ENCODE results near the gene ITGA4. TPM values are rescaled to one million over a fixed set of nuclear protein-coding genes. Genes with fewer than 3 reads are reported as not detected.

ITGA4 gene
- total RNA-seq, 1 donor from 2014 or later = 104 TPM

DNA sequence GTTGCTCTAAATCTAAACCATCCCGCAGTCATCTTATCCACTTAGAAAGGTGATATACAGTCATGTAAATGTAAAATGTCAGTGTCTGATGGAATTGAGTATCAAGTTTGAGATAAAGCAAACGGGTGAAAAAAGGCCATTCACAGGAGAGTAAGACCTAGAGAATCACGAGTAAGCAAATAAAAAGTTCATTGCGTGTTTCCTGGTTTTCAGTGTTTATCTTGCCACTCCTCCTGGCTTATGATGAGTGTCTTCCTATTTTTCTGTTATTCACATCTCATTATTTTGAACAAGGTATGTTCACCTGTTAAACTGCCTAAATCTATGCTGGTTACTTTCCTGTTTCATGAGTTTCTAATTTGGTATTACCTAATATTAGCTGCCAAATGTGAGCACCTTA lies 68.8 kb downstream of the ITGA4 start:
- CTCF ChIA-PET = no interaction called here
- TF ChIP-seq, protein P1, sequence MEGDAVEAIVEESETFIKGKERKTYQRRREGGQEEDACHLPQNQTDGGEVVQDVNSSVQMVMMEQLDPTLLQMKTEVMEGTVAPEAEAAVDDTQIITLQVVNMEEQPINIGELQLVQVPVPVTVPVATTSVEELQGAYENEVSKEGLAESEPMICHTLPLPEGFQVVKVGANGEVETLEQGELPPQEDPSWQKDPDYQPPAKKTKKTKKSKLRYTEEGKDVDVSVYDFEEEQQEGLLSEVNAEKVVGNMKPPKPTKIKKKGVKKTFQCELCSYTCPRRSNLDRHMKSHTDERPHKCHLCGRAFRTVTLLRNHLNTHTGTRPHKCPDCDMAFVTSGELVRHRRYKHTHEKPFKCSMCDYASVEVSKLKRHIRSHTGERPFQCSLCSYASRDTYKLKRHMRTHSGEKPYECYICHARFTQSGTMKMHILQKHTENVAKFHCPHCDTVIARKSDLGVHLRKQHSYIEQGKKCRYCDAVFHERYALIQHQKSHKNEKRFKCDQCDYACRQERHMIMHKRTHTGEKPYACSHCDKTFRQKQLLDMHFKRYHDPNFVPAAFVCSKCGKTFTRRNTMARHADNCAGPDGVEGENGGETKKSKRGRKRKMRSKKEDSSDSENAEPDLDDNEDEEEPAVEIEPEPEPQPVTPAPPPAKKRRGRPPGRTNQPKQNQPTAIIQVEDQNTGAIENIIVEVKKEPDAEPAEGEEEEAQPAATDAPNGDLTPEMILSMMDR (IDR thresholded peaks at IDR 0.05) = no peak
- intact Hi-C loops (cut with micrococcal nuclease) = no loop called here
- Mint-ChIP-seq H3K36me3 (ENCODE audit: low read depth) (peaks cover 79% of the 10 kb centered on the region), H3K4me3 (no peak overlapping the region), H3K9me3 (no peaks in the 10 kb centered on the region), H3K4me1 (no peaks in the 10 kb centered on the region), H3K27me3 (no peaks in the 10 kb centered on the region), H3K27ac (no peak overlapping the region)
- ATAC-seq (ENCODE audit: low read depth) (no peak), DNase-seq (no peak)
- POLR2A ChIA-PET = no interaction called here

GRCh38 chr2:181527058-181527457 lies 69.9 kb downstream of the ITGA4 start:
- TF ChIP-seq, protein P1 (IDR thresholded peaks at IDR 0.05) = no peak
- Mint-ChIP-seq H3K27ac (no peak overlapping the region), H3K27me3 (no peaks in the 10 kb centered on the region), H3K4me3 (no peak overlapping the region), H3K36me3 (ENCODE audit: low read depth) (peaks cover 81% of the 10 kb centered on the region), H3K9me3 (no peaks in the 10 kb centered on the region), H3K4me1 (no peaks in the 10 kb centered on the region)
- no peak for ATAC-seq (ENCODE audit: low read depth)
- ChIA-PET POLR2A (no interaction called here), CTCF (no interaction called here)
- no peak for DNase-seq
- intact Hi-C loops (cut with micrococcal nuclease) = no loop called here

DNA sequence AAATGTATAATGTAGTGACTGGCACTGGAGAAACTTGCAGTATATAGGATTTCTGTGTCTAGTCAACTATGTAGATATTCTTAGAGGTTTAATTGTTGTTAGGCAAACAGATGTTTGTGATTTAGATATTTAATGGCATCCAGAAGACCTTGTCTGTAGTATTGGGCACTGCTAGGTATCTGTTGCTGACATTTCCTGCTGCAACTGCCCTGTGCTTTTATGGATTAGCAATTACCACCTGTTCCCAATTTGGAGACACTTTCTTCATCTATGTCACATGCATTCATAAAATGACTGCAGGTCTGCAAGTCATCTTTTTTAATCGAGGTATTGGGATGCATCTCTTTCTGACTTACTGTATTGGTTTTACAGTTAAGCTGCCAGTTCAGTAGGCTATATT lies 71.3 kb downstream of the ITGA4 start:
- intact Hi-C loops (cut with micrococcal nuclease) = no loop called here
- Mint-ChIP-seq H3K4me1 (no peaks in the 10 kb centered on the region), H3K4me3 (no peak overlapping the region), H3K9me3 (no peaks in the 10 kb centered on the region), H3K36me3 (ENCODE audit: low read depth) (peaks cover 81% of the 10 kb centered on the region), H3K27me3 (no peaks in the 10 kb centered on the region), H3K27ac (no peak overlapping the region)
- DNase-seq (no peak), ATAC-seq (ENCODE audit: low read depth) (no peak)
- ChIA-PET CTCF (interaction anchor here (1.0 kb wide), 1 partner anchor 550 kb away, joined by 3 read pairs; no protein-coding TSS in a partner anchor), POLR2A (no interaction called here)
- TF ChIP-seq, protein P1 (IDR thresholded peaks at IDR 0.05) = no peak

DNA sequence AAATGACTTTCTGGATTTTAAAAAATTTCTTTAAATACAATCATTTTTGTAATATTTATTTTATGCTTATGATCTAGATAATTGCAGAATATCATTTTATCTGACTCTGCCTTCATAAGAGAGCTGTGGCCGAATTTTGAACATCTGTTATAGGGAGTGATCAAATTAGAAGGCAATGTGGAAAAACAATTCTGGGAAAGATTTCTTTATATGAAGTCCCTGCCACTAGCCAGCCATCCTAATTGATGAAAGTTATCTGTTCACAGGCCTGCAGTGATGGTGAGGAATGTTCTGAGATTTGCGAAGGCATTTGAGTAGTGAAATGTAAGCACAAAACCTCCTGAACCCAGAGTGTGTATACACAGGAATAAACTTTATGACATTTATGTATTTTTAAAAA lies 79.5 kb downstream of the ITGA4 start:
- Mint-ChIP-seq H3K36me3 (ENCODE audit: low read depth) (peaks cover 89% of the 10 kb centered on the region), H3K4me1 (no peaks in the 10 kb centered on the region), H3K4me3 (no peak overlapping the region), H3K27ac (no peak overlapping the region), H3K27me3 (no peaks in the 10 kb centered on the region), H3K9me3 (no peaks in the 10 kb centered on the region)
- TF ChIP-seq, protein P1 (IDR thresholded peaks at IDR 0.05) = no peak
- CTCF ChIA-PET = no interaction called here
- ATAC-seq (ENCODE audit: low read depth) (no peak), DNase-seq (no peak)
- POLR2A ChIA-PET = no interaction called here
- intact Hi-C loops (cut with micrococcal nuclease) = loop anchor here (5.0 kb wide), 1 partner anchor 34 kb away; no protein-coding TSS in a partner anchor

DNA sequence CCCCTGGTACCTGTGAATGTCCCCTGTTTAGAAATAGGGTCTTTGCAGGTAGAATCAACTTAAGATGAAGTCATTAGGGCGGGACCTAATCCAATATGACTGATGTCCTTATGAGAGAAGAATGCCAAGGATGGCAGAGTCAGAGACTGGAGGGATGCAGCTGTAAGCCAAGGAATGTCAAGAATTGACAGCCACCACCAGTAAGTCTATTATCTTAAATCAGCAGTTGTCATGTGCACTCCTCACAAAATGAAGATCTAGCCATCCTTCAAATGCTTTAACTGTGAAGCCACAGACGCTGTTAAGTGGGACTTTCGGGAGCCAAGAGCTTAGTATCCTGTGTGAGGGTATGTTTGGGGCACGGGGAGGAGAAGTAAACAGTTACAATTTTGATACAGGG lies 83.2 kb downstream of the ITGA4 start:
- TF ChIP-seq, protein P1 (IDR thresholded peaks at IDR 0.05) = no peak
- CTCF ChIA-PET = no interaction called here
- H3K9me3 Mint-ChIP-seq = no peaks in the 10 kb centered on the region
- DNase-seq = no peak
- H3K27ac Mint-ChIP-seq = no peak overlapping the region
- intact Hi-C loops (cut with micrococcal nuclease) = no loop called here
- H3K4me1 Mint-ChIP-seq = no peaks in the 10 kb centered on the region
- H3K36me3 Mint-ChIP-seq (ENCODE audit: low read depth) = peaks cover 55% of the 10 kb centered on the region
- POLR2A ChIA-PET = no interaction called here
- H3K27me3 Mint-ChIP-seq = no peaks in the 10 kb centered on the region
- H3K4me3 Mint-ChIP-seq = no peak overlapping the region
- ATAC-seq (ENCODE audit: low read depth) = no peak

All from activated B cell treated with CpG ODN at 0.5 μM for 24 hours (primary cell).